Thoracic aorta (tissue), 2 donors: ENCODE results near the gene SLC2A5. TPM values are rescaled to one million over a fixed set of nuclear protein-coding genes. Genes with fewer than 3 reads are reported as not detected.

Experiments used
- ATAC-seq: fragments of 150-250 bp; one replicate; pipeline ENCODE4 v1.8.0; 2017; ENCODE audit warnings: low read depth; ENCODE audit not compliant: insufficient number of reproducible peaks, low FRiP score
- DNase-seq: peaks from one replicate; pipeline ENCODE4 v3.0.0-alpha.2; 2020; ENCODE audit warnings: low spot score
- H3K27ac ChIP-seq, 2 donors: fragments of 200-600 bp; sonication (generic); 1 replicate in 1 of 2; 2 replicates in 1 of 2; pipeline ENCODE4 v1.5.1; 2016; ENCODE audit warnings: mild to moderate bottlenecking in 2 of 2, moderate library complexity in 2 of 2
- H3K27me3 ChIP-seq: fragments of 200-600 bp; sonication (generic); replicated peaks from 2 replicates; pipeline ENCODE4 v1.6.0; 2016; ENCODE audit warnings: mild to moderate bottlenecking; ENCODE audit not compliant: insufficient read depth
- H3K36me3 ChIP-seq: fragments of 200-600 bp; sonication (generic); one replicate; pipeline ENCODE4 v1.5.1; 2016
- H3K4me1 ChIP-seq, 2 donors: fragments of 200-600 bp; sonication (generic); 1 replicate in 1 of 2; 2 replicates in 1 of 2; pipeline versions ENCODE4 v1.5.1 to v1.6.0; 2016; ENCODE audit warnings: low read depth in 2 of 2, mild to moderate bottlenecking in 1 of 2; ENCODE audit not compliant: control insufficient read depth in 1 of 2
- H3K4me3 ChIP-seq: fragments of 200-600 bp; sonication (generic); 2 replicates; pipeline ENCODE4 v1.5.1; 2016; ENCODE audit warnings: mild to moderate bottlenecking
- H3K9me3 ChIP-seq: fragments of 200-600 bp; sonication (generic); 2 replicates; pipeline ENCODE4 v1.5.1; 2016
- CTCF ChIP-seq: fragments of 200-600 bp; sonication (generic); IDR thresholded peaks from one replicate; pipeline ENCODE4 v1.5.1; 2019; ENCODE audit warnings: antibody characterized with exemption
- total RNA-seq, 2 donors: library from RNA; depleted of rRNA; stranded (reverse); fragments of >200 nt; gene quantifications; one replicate each; pipeline versions ENCODE4 v1.1.0 to v1.2.3, GENCODE V29; 2016

The SLC2A5 gene
- total RNA-seq, 2 donors from 2014 or later = 3.9 to 14.7 TPM

GRCh38 chr1:9061252-9061960 lies 8.0 kb downstream of the SLC2A5 start:
- ATAC-seq (no peak), DNase-seq (no peak)
- no peak for TF ChIP-seq CTCF
- Histone ChIP-seq H3K27ac (no peak overlapping the region), H3K4me3 (no peak overlapping the region), H3K4me1 (peaks cover 7 to 9% of the 10 kb centered on the region in 2 donors), H3K36me3 (no peaks in the 10 kb centered on the region), H3K27me3 (no peaks in the 10 kb centered on the region), H3K9me3 (no peaks in the 10 kb centered on the region)

DNA sequence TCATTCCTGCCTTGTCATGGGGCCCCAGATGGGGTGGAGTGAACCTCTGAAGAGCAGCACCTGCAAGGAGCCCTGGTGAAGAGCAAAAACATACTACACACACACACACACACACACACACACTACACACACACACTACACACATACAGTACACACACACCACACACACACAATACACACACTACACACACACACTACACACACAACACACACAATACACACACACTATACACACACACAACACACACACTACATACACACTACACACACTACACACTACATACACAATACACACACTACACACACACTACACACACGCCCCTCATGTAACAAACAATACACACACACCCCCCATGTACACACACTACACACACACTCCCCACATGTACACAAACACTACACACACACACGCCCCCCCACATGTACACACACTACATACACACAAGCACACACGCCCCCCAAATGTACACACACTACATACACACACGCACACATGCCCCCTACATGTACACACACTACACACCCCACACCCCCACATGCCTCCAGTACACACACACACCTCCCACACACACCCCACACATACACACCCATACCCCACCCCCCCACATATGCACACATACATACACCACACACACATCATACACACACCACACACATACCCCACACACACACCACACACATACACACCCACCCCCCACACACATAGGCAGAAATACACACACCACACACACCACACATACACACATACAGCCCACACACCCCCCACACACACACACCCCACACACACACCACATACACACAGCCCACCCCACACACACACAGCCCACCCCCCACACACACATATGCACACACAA lies 9.3 kb downstream of the SLC2A5 start:
- DNase-seq (no peak), ATAC-seq (no peak)
- Histone ChIP-seq H3K27ac (no peak overlapping the region), H3K4me3 (no peak overlapping the region), H3K27me3 (no peaks in the 10 kb centered on the region), H3K4me1 (peaks cover 7 to 9% of the 10 kb centered on the region in 2 donors), H3K36me3 (no peaks in the 10 kb centered on the region), H3K9me3 (no peaks in the 10 kb centered on the region)
- no peak for TF ChIP-seq CTCF

DNA sequence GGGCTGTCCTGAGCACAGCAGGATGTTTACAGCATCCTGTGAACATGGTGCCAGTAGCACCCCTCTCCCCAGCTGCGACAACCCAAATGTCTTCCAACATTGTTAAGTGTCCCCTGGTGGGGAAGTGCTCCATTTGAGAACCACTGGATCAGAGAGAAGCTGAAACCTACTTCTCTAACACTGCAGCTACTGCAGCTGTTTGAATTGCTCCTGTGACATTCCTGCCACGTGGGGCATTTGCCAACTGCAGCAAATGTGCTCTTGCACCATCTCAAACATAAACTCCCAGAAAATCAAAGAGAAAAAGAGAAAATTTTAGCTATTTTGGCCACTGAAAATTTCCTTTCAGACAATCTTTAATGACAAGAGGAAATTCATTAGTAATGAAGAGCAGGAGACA lies 11.0 kb downstream of the SLC2A5 start:
- TF ChIP-seq CTCF = no peak
- DNase-seq (no peak), ATAC-seq (no peak)
- no peaks in the 10 kb centered on the region for H3K9me3 ChIP-seq
- peaks cover 7 to 9% of the 10 kb centered on the region in 2 donors for H3K4me1 ChIP-seq
- H3K27me3 ChIP-seq = no peaks in the 10 kb centered on the region
- no peaks in the 10 kb centered on the region for H3K36me3 ChIP-seq
- H3K27ac ChIP-seq = no peak overlapping the region
- no peak overlapping the region for H3K4me3 ChIP-seq

DNA sequence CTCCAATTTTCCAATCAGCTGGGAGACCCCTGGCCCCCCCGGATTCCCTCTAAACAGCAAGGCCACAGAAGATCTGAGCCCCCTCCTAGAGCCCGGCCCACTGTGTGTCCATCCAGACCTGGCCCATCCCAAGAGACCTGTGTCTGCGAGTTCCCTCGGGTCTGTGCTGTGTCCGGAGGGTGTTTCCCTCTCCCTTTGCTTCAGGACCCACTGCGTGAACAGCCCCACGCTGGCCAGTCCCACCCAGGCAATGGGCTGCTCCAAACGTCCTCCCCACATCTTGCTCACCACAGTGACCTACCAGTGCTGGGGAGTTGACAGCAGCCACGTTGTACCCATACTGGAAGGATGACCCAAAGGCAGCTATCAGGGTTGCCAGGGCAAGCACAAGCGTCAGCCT lies 11.6 kb downstream of the SLC2A5 start:
- H3K36me3 ChIP-seq = no peaks in the 10 kb centered on the region
- no peaks in the 10 kb centered on the region for H3K9me3 ChIP-seq
- H3K27me3 ChIP-seq = no peaks in the 10 kb centered on the region
- no peak overlapping the region for H3K27ac ChIP-seq
- TF ChIP-seq CTCF = no peak
- DNase-seq (no peak), ATAC-seq (no peak)
- H3K4me1 ChIP-seq = peaks cover 7 to 9% of the 10 kb centered on the region in 2 donors
- H3K4me3 ChIP-seq = no peak overlapping the region

DNA sequence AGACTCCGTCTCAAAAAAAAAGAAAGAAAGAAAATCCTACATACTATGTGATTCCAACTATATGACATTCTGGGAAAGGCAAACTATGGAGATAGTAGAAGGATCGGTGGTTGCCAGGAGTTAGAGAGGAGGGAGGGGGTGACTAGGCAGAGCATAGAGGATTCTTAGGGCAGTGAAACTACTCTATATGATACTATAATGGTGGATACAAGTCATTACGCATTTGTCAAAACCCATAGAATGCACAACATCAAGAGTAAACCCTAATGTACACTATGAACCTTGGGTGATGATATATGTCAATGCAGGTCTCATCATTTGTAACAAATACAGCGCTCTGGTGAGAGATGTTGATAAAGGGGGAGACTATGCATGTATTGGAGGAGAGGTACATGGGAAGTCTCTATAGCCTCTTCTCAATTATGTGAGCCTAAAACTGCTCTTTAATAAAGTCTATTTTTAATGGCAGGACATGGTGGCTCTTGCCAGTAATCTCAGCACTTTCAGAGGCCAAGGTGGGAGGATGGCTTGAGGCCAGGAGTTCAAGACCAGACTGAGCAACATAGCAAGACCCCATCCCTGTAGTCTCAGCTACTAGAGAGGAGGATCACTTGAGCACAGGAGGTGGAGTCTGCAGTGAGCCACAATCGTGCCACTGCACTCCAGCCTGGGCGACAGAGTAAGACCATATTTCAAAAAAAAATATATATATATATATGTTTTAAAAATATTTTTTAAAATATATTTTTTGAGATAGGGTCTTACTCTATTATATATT lies 17.0 kb downstream of the SLC2A5 start:
- DNase-seq = no peak
- no peaks in the 10 kb centered on the region for H3K27me3 ChIP-seq
- no peaks in the 10 kb centered on the region for H3K9me3 ChIP-seq
- TF ChIP-seq CTCF = no peak
- ATAC-seq = no peak
- no peak overlapping the region for H3K4me3 ChIP-seq
- H3K4me1 ChIP-seq = no peaks in the 10 kb centered on the region
- no peaks in the 10 kb centered on the region for H3K36me3 ChIP-seq
- no peak overlapping the region for H3K27ac ChIP-seq
